ENCODE results near the gene NDE1.

DNA sequence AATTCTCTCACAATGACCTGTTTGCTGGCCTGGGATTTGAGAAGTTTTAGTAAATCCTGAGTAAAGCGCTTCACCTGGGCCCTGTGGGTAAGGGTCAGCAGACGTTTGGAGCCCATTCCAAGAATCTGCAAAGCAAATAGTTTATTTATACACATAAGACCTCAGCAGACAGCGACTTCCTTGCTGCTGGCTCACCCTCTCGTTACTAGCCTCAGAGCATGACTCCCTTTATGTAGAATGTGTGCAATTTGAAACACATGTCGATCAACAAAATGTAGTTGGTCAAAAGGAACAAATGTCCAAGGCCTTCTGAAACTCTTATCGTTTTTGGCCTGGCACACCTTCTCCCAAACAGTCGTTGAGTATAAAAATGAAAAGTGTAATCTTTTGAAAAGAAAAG, 38.4 kb upstream of the NDE1 start:
- TF ChIP-seq POLR2A (IDR thresholded peaks at IDR 0.05; ENCODE audit: low read depth, low read length), result no peak
- TF ChIP-seq POLR2AphosphoS5 (IDR thresholded peaks at IDR 0.05; ENCODE audit: low read depth, low read length), result no peak
- no peak for TF ChIP-seq TAF1 (IDR thresholded peaks at IDR 0.05; ENCODE audit: borderline replicate concordance, low read depth, low read length)

All from GM12892 (cell line).